Heart left ventricle (tissue), 13 donors: ENCODE measurements around the gene NEDD4L.

Source experiments
- POLR2A ChIP-seq, 2 donors: fragments of 450-650 bp; IDR thresholded peaks; one replicate each; pipeline ENCODE4 v1.6.1; 2017; ENCODE audit warnings: antibody characterized with exemption in 2 of 2, mild to moderate bottlenecking in 2 of 2, moderate library complexity in 2 of 2
- TF ChIP-seq, protein P1 (sequence below), 12 donors: fragments of 200-600 bp; sonication (generic) in 4 of 12; IDR thresholded peaks; one replicate each; pipeline versions ENCODE4 v1.5.0 to v1.8.0; 2018 to 2022; ENCODE audit warnings: antibody characterized with exemption in 12 of 12, mild to moderate bottlenecking in 5 of 12
- donor health status: ischemic (EF 13 %, LVEDD 7.1; RV severe dilation, severe dysfunction).
- donor health status: DM: no; HTN: yes; CAD: no.
- donor health status: DM: no; HTN: no; CAD: no.
- donor health status: ischemic (EF 25% LVEDD 6.9; RV normal size, moderate dysfunction).
- donor health status: ischemic (EF 25% LVEDD 5.7; RV mildly dilated, moderate dysfunction).
- donor health status: ischemic (EF 35%, LVEDD 5.7; RV mildly dilated, moderate dysfunction).
- donor health status: nonischemic (EF 11% LVEDD 7.7; RV severe dilation, severe dysfunction).
- donor health status: DM: yes; HTN: yes; CAD: no.
- donor health status: PGD.
- donor health status: ischemic (EF 29% LVEDD 5.4; RV normal size, mild dysfunction).
- donor health status: nonischemic (EF 23%, LVEDD 6.1; RV moderate dilation, normal function).

DNA sequence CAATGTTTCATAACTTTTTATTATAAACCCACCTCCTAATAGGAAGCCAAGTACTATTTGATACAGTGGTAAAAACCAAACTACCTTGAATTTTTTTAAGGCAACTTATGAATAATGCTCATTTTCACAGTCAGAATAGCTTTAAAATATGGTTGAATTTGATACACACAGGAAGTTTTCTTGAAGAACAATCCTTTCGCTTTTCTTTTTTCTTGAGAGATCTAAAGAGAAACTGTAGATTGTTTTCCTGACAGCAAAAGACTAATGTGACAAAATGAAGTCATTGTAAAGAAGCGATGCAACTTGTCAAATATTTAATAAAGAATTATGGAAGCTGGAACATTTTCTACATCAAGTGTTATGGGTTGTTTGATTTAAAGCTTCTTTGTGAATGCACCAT lies 357.2 kb downstream of the NEDD4L start:
- TF ChIP-seq, protein P1, sequence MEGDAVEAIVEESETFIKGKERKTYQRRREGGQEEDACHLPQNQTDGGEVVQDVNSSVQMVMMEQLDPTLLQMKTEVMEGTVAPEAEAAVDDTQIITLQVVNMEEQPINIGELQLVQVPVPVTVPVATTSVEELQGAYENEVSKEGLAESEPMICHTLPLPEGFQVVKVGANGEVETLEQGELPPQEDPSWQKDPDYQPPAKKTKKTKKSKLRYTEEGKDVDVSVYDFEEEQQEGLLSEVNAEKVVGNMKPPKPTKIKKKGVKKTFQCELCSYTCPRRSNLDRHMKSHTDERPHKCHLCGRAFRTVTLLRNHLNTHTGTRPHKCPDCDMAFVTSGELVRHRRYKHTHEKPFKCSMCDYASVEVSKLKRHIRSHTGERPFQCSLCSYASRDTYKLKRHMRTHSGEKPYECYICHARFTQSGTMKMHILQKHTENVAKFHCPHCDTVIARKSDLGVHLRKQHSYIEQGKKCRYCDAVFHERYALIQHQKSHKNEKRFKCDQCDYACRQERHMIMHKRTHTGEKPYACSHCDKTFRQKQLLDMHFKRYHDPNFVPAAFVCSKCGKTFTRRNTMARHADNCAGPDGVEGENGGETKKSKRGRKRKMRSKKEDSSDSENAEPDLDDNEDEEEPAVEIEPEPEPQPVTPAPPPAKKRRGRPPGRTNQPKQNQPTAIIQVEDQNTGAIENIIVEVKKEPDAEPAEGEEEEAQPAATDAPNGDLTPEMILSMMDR (IDR thresholded peaks at IDR 0.05): no peak
- TF ChIP-seq POLR2A (IDR thresholded peaks at IDR 0.05): no peak
